T-helper 1 cell treated with Interleukin-12 subunit alpha and Interleukin-12 subunit beta and Interleukin-4 antibody, amounts not matched to agents 30 ng/mL and 1 ng/mL, for 36 hours (primary cell): ENCODE data around the gene XNDC1N. TPM values are rescaled to one million over a fixed set of nuclear protein-coding genes. Genes with fewer than 3 reads are reported as not detected.

Experiments used
- intact Hi-C: fragments of 100-400 bp; cut with micrococcal nuclease; formaldehyde crosslinking; loops from one replicate; pipeline ENCODE4 v1.15.1; 2024
- total RNA-seq: library from RNA; stranded (reverse); gene quantifications from 2 replicates; pipeline ENCODE4 v1.2.3, GENCODE V29; 2022

Gene XNDC1N, protein sequence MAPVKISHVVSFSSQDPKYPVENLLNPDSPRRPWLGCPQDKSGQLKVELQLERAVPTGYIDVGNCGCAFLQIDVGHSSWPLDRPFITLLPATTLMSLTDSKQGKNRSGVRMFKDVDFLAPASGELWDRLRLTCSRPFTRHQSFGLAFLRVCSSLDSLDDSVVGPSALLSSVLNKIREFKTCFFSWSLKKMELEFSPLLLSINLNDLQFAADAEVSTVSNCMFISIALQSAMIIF
- total RNA-seq, result 15.1 and 21.5 TPM in 2 replicates

- intact Hi-C loops, result loop anchor here (1.0 to 2.0 kb wide), 11 partner anchors 49 to 506 kb away; partner anchors contain the start of genes ANAPC15, CLPB, LAMTOR1 and LRRC51
Measured at GRCh38 chr11:71927820-71928736, at the start of gene XNDC1N. Gene XNDC1N (minus strand): TSS chr11:71928594. CDS start chr11:71923353, 5,241 bp downstream.

DNA sequence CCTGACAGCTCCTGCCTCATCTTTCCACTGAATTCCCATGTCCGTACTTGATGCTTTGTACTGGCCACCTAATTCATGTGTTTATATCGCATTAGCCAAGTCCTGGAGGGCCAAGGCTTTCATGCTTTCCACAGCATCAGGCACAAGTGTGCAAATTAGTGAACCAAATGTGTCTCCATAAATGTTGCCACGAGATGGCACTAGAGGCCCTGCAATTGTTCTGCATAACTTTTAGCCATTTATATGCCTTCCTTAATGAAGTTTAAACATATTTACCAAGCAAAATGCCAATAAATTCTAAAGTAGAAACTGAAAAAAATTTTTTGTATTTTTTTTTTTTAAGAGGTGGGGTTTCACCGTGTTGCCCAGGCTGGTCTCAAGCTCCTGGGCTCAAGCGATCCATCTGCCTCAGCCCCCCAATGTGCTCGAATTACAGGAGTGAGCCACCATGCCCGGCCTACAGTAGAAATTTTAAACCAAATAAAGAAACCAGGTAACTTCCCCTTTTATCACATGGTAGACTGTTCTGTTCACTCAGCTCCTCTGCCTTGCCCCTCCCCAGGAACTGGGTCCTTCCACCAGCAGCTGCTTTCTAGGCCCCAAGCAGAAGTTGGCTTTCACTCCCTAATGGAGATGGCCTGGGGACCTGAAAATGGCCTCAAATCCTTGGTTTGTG is 49.5 kb upstream of the XNDC1N start:
- intact Hi-C loops, result loop anchor here (1.0 to 2.0 kb wide), 8 partner anchors 47 to 456 kb away; partner anchors contain the start of genes CLPB, RNF121 and XNDC1N

GRCh38 chr11:71977090-71977489 is 48.7 kb upstream of the XNDC1N start:
- intact Hi-C loops, result loop anchor here (1.0 to 2.0 kb wide), 8 partner anchors 48 to 457 kb away; partner anchors contain the start of genes CLPB, RNF121 and XNDC1N

DNA sequence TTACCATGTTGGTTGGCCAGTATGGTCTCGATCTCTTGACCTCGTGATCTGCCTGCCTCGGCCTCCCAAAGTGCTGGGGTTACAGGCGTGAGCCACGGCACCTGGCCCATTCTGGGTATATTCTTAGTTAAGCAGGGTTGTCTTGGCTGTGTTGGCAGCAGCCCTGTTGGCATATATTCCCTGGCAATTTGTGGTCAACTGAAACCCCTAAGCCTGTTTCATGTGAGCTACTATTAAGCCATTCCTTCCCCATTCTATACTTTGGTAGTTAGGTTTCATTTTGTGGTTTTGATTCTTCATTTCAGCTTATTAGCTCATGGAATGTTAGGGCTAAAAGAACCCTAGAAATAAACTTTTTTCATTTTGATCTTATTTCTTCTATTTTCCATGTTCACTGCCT is 48.2 kb upstream of the XNDC1N start:
- intact Hi-C loops, result loop anchor here (2.0 kb wide), 2 partner anchors 48 to 454 kb away; partner anchors contain the start of genes RNF121 and XNDC1N

GRCh38 chr11:71971680-71972079 is 43.3 kb upstream of the XNDC1N start:
- intact Hi-C loops, result no loop called here

DNA sequence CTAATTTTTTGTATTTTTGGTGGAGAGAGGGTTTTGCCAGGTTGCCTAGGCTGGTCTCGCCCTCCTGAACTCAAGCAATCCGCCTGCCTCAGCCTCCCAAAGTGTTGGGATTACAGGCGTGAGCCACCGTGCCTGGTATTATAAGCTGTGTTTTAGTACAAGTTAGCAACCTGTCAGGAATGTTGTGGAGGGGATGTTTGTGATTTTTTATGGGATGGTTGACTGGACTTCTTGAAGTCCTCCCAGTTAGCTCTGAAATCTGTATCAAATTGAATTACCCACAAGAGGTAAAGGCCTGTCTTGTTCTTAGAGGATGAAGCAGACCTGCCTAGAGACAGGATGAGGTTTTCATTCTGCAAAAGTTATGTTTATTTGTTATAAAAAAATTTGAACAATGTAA is 36.2 kb upstream of the XNDC1N start:
- intact Hi-C loops, result no loop called here

GRCh38 chr11:71963468-71963867 is 35.1 kb upstream of the XNDC1N start:
- intact Hi-C loops, result no loop called here

- intact Hi-C loops, result no loop called here
Measured at GRCh38 chr11:71962428-71963038, 34.1 kb upstream of the XNDC1N start.

GRCh38 chr11:71955898-71956456 is 27.6 kb upstream of the XNDC1N start:
- intact Hi-C loops, result no loop called here

DNA sequence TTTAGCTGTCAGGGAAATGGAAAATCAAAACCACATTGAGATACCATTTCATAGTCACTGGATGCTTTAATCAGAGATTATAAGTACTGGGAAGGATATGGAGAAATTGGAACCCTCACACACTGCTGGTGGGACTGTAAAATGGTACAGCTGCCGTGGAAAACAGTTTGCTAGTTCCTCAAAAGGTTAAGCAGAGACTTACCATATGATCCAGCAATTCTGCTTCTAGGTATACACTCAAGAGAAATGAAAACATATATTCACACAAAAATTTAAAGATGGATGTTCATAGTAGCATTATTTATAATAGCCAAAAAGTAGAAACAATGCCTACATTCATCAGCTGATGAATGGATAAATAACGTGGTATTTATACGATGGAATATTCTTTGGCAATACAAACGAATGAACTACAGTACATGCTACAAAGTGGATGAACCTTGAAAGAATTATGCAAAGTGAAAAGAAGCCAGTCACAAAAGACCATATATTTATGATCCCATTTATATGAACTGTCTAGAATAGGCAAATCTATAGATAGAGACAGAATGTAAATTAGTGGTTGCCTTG is 23.4 kb upstream of the XNDC1N start:
- intact Hi-C loops, result no loop called here

DNA sequence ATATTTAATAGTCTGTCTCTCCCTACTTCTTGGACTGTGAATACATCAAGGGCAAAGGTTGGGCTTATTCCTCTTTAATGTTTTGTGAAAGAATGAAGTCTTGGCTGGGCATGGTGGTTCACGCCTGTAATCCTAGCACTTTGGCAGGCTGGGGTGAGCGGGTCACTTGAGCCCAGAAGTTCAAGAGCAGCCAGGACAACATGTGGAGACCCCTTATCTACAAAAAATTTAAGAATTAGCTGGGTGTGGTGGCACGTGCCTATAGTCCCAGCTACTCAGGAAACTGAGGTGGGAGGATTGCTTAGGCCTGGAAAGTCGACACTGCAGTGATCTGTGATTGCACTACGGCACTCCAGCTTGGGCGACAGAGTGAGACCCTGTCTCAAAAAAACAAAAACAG is 20.6 kb upstream of the XNDC1N start:
- intact Hi-C loops, result loop anchor here (5.0 kb wide), 1 partner anchor 1618 kb away; no protein-coding TSS in a partner anchor

- intact Hi-C loops, result loop anchor here (5.0 kb wide), 1 partner anchor 1619 kb away; no protein-coding TSS in a partner anchor
Measured at GRCh38 chr11:71948314-71949027, 20.1 kb upstream of the XNDC1N start.

GRCh38 chr11:71947498-71947897 is 19.1 kb upstream of the XNDC1N start:
- intact Hi-C loops, result loop anchor here (5.0 kb wide), 1 partner anchor 1620 kb away; no protein-coding TSS in a partner anchor

- intact Hi-C loops, result loop anchor here (5.0 kb wide), 1 partner anchor 1621 kb away; no protein-coding TSS in a partner anchor
Measured at GRCh38 chr11:71946144-71946571, 17.8 kb upstream of the XNDC1N start.

- intact Hi-C loops, result no loop called here
Measured at GRCh38 chr11:71940561-71941219, 12.3 kb upstream of the XNDC1N start.

DNA sequence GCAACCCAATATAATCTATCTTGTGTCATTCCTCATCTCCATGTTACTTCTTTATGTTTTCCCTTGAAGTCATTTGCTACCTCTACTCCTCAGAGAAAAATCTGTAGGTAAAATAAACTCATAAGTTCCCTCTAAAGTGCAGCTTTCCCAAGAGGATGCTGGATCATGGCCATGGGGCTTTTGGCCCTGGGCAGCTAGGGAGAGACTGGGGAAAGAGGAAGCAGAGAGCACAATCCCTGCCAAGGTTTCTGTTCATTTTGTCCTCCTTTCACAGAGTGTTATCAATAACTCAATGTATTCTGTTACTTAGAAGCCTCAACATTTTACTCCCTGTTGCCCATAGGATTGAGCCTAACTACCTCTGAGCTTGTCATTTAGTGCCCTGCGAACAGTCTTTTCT is 9.4 kb upstream of the XNDC1N start:
- intact Hi-C loops, result no loop called here

GRCh38 chr11:71936825-71937224 is 8.4 kb upstream of the XNDC1N start:
- intact Hi-C loops, result no loop called here

DNA sequence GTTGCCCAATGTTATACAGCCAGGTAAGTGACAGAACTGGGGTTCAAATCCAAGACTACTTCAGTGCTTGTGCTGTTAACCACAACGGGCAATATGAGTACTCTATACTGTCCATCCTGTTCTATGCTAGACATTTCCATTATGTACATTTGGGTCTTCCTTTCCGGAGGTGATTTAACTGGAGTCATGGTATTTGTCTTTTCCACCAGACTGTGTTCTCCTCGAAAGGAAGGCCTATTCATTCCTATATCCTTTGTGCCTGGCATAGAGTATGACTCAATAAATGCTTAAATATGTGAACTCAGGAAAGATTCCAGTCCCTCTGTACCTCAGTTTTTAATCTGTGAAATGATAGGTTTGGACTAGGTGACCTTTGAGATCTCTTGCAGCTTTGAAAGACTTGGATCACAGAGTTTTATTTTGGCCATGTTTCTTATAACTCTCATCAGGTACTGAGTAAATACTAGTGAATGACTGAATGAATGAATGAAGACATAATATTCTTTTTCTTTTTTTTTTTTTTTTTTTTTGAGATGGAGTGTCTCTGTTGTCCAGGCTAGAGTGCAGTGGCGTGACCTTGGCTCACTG is 7.0 kb upstream of the XNDC1N start:
- intact Hi-C loops, result no loop called here
